ENCODE measurements around the gene SZRD1.

DNA sequence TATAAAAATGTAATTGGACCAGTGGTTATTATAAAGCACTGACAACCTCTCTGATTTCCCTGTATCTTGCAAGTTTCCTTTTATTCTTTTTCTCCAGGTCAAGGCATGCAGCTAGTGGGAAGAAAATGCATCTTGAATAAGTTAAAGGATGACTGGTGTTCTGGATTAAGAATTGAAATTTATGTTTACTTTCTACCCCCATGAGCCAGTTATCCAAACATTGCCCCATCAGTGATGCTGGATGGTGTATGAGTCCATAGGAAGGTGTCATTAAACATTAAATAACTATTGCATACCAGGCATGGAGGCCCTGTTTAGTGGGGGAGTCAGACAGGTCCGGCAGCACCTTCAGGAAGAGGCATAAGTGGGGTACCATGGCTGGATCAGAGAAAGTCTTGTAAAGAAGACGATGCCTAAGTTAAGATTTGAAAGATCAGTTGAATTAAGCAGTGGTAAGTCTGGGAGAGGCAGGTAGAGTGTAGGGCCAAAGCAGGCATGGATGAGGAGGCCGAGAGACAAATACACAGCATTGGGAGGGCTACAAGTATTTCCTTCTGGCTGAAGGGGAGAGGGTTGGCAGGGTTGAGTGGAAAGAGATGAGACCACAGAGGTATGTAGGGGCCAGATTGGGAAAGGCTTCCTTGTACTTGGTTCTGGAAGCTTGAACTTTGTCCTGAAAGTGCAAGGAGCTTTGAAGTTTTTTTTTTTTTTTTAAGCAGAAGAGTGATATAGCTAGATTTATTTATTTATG, 5.7 kb downstream of the SZRD1 start:
- TF ChIP-seq, protein P1, sequence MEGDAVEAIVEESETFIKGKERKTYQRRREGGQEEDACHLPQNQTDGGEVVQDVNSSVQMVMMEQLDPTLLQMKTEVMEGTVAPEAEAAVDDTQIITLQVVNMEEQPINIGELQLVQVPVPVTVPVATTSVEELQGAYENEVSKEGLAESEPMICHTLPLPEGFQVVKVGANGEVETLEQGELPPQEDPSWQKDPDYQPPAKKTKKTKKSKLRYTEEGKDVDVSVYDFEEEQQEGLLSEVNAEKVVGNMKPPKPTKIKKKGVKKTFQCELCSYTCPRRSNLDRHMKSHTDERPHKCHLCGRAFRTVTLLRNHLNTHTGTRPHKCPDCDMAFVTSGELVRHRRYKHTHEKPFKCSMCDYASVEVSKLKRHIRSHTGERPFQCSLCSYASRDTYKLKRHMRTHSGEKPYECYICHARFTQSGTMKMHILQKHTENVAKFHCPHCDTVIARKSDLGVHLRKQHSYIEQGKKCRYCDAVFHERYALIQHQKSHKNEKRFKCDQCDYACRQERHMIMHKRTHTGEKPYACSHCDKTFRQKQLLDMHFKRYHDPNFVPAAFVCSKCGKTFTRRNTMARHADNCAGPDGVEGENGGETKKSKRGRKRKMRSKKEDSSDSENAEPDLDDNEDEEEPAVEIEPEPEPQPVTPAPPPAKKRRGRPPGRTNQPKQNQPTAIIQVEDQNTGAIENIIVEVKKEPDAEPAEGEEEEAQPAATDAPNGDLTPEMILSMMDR (IDR thresholded peaks at IDR 0.05), result no peak
- TF ChIP-seq POLR2A (IDR thresholded peaks at IDR 0.05) (no peak), EP300 (IDR thresholded peaks at IDR 0.05) (no peak), POLR2AphosphoS5 (IDR thresholded peaks at IDR 0.05) (no peak)

Data from gastroesophageal sphincter (tissue), 3 donors.